Karpas-422 (cell line): ENCODE measurements around the gene GTF2H2C_2.
"Not testable (repeated sequence)": the region's sequence is repeated elsewhere in the genome, so short reads cannot be mapped to it uniquely, and the experiment has no call there.

ENCODE experiments used
- DNase-seq: peaks from one replicate; pipeline ENCODE4 v3.0.0-alpha.2; 2015
- H2AFZ ChIP-seq: fragments of 200-600 bp; sonication (generic); 2 replicates; pipeline ENCODE4 v1.6.1; 2014; ENCODE audit warnings: antibody characterized with exemption, low read length, mixed read lengths
- H3K27ac ChIP-seq: fragments of 200-600 bp; sonication (generic); 2 replicates; pipeline ENCODE4 v1.5.1; 2014; ENCODE audit warnings: mild to moderate bottlenecking, low read length, moderate library complexity
- H3K27me3 ChIP-seq: fragments of 200-600 bp; sonication (generic); 2 replicates; pipeline ENCODE4 v1.6.1; 2014; ENCODE audit warnings: low read length, mixed read lengths
- H3K36me3 ChIP-seq: fragments of 200-600 bp; sonication (generic); 2 replicates; pipeline ENCODE4 v1.6.1; 2014; ENCODE audit warnings: low read length, mixed read lengths; ENCODE audit not compliant: insufficient read depth
- H3K4me1 ChIP-seq: fragments of 200-600 bp; sonication (generic); 2 replicates; pipeline ENCODE4 v1.6.1; 2014; ENCODE audit warnings: mild to moderate bottlenecking, low read length, mixed read lengths
- H3K4me2 ChIP-seq: fragments of 200-600 bp; sonication (generic); 2 replicates; pipeline ENCODE4 v1.6.1; 2014; ENCODE audit warnings: low read length, low read depth, mild to moderate bottlenecking; ENCODE audit not compliant: poor library complexity, severe bottlenecking
- H3K4me3 ChIP-seq: fragments of 200-600 bp; sonication (generic); 2 replicates; pipeline ENCODE4 v1.5.1; 2014; ENCODE audit warnings: mild to moderate bottlenecking, antibody characterized with exemption, low read length, mixed read lengths
- H3K79me2 ChIP-seq: fragments of 200-600 bp; sonication (generic); 2 replicates; pipeline ENCODE4 v1.6.1; 2014; ENCODE audit warnings: mild to moderate bottlenecking, low read length, mixed read lengths
- H3K9ac ChIP-seq: fragments of 200-600 bp; sonication (generic); 2 replicates; pipeline ENCODE4 v1.6.0; 2014; ENCODE audit warnings: low read length
- H3K9me2 ChIP-seq: fragments of 200-600 bp; sonication (generic), shearing (Covaris generic); replicated peaks from 2 replicates; pipeline ENCODE4 v1.6.0; 2014; ENCODE audit warnings: mild to moderate bottlenecking, low read length, moderate library complexity; ENCODE audit not compliant: insufficient read depth
- H3K9me3 ChIP-seq: fragments of 300-700, 200-600 bp; sonication (generic); 2 replicates; pipeline ENCODE4 v1.6.1; 2014; ENCODE audit warnings: low read length, mixed read lengths
- H4K20me1 ChIP-seq: fragments of 200-600 bp; sonication (generic); 2 replicates; pipeline ENCODE4 v1.6.1; 2014; ENCODE audit warnings: mild to moderate bottlenecking, antibody characterized with exemption, low read length, low read depth; ENCODE audit not compliant: insufficient read depth

Gene GTF2H2C_2

GRCh38 chr5:70415117-70415516 lies at the start of gene GTF2H2C_2:
Gene GTF2H2C_2, plus strand, starts transcription at chr5:70415368.
- not testable (repeated sequence) for H3K4me2 ChIP-seq, H3K9ac ChIP-seq, H3K4me3 ChIP-seq, H3K4me1 ChIP-seq, H3K79me2 ChIP-seq, H2AFZ ChIP-seq, DNase-seq, H3K9me2 ChIP-seq, H3K27ac ChIP-seq, H3K9me3 ChIP-seq, H4K20me1 ChIP-seq, H3K27me3 ChIP-seq, H3K36me3 ChIP-seq

- H4K20me1 ChIP-seq, H3K9me3 ChIP-seq, H3K27me3 ChIP-seq, H3K79me2 ChIP-seq, H2AFZ ChIP-seq, H3K27ac ChIP-seq, H3K4me1 ChIP-seq, H3K9me2 ChIP-seq, H3K36me3 ChIP-seq: not testable (repeated sequence)
- H3K4me3 ChIP-seq, result peak overlapping the region; percentile 65; the same call in 1 of the 2 replicates
- H3K9ac ChIP-seq, result peak overlapping the region; percentile 63; the same call in 1 of the 2 replicates
- DNase-seq, result peak; percentile 58
- H3K4me2 ChIP-seq, result peak overlapping the region; percentile 51
These were observed 14.0 kb upstream of the GTF2H2C_2 start for GRCh38 chr5:70400984-70401686.

- H3K27ac ChIP-seq, H3K4me2 ChIP-seq, H3K79me2 ChIP-seq, H4K20me1 ChIP-seq, H3K4me3 ChIP-seq, H3K9me2 ChIP-seq, H3K9me3 ChIP-seq, H3K9ac ChIP-seq, H3K36me3 ChIP-seq, H2AFZ ChIP-seq, H3K4me1 ChIP-seq, H3K27me3 ChIP-seq, DNase-seq: not testable (repeated sequence)
These were observed 6.2 kb downstream of the GTF2H2C_2 start for GRCh38 chr5:70421322-70421721.

GRCh38 chr5:70423215-70423614 lies 8.0 kb downstream of the GTF2H2C_2 start:
- H3K9me3 ChIP-seq, H3K27me3 ChIP-seq, H3K9me2 ChIP-seq, H3K4me1 ChIP-seq, H3K4me3 ChIP-seq, H4K20me1 ChIP-seq, H2AFZ ChIP-seq, H3K4me2 ChIP-seq, H3K36me3 ChIP-seq, H3K79me2 ChIP-seq, H3K27ac ChIP-seq, H3K9ac ChIP-seq, DNase-seq: not testable (repeated sequence)

DNA sequence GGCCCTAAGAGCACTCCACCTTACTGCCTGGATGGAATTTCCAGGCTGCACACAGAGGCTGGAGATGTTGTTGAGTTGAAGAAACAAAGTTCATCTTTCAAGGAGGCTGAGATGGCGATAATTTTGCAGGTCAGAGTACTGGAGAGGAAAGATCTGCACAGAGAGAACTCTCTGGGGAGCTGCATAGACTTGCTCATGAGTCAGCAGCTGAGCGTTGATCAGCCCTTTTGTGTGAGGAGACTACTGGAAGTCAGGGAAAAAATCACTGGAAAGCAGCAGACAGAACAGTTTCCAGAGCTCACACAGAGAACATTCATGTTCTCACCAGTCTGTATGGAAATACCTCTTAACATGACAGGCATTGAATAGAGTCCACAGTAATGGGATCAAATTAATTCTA lies 23.4 kb downstream of the GTF2H2C_2 start:
- H3K4me2 ChIP-seq, H3K36me3 ChIP-seq, H3K4me1 ChIP-seq, H3K27ac ChIP-seq, H3K79me2 ChIP-seq, H3K9me2 ChIP-seq, H3K9me3 ChIP-seq, H3K27me3 ChIP-seq, H3K9ac ChIP-seq, H2AFZ ChIP-seq, H3K4me3 ChIP-seq, H4K20me1 ChIP-seq, DNase-seq: not testable (repeated sequence)

DNA sequence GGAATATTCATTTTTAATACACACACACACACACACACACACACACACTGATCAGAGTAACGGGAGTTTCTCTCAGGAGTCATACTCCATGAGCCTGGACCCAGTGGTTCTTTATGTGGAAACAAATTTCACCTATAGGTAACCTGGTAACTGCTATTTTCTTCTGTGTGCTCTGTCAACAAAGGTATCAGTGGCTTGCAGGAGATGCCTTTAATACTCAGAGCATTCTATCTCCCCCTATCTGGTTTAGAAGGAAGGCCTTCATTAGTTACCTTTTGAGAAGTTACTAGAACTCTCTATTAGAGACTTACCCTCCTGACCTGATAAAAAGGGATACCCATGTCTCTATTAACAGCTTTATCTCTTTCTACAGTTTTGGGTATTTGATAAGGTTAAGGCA lies 34.4 kb downstream of the GTF2H2C_2 start:
- not testable (repeated sequence) for H3K9me2 ChIP-seq, H3K4me1 ChIP-seq, H3K9ac ChIP-seq, H3K36me3 ChIP-seq, H3K79me2 ChIP-seq, DNase-seq, H3K9me3 ChIP-seq, H3K27me3 ChIP-seq, H3K27ac ChIP-seq, H2AFZ ChIP-seq, H3K4me2 ChIP-seq, H3K4me3 ChIP-seq, H4K20me1 ChIP-seq

DNA sequence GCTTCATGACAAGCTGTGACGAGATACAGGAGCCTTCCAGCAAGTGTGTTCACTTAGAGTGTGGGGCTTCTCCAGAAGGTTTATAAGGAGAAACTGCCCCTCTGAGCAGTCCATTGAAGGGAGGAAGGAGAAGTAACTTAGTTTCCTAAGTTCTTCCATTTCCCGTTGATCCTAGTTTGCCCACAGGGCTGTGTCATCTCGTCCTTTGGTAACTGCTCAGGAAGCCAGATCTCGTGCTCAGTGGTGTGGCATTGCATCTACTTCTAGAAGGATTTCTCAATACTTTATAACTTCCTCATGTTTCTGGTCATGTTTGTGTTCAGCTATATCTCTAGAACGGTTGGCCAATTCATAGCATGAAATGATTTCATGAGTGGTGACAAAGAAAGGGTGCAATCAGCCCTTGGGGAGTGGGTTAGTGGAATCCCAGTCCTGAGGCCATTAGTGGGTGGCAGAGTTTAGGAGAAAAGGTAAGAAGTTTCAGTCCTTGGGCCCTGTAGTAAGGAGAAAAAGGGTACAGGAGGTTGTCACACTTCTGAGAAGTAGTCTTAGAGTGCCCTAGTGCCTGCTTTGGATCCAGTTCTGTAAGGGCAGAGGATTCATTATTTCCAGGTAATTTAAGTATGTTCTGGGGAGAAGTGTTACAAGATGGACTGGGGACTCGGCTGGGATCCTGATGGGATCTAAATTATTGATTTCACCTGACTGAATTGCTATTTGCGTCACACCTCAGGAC lies 36.2 kb downstream of the GTF2H2C_2 start:
- H3K4me2 ChIP-seq, H3K4me3 ChIP-seq, H2AFZ ChIP-seq: not testable (repeated sequence)

DNA sequence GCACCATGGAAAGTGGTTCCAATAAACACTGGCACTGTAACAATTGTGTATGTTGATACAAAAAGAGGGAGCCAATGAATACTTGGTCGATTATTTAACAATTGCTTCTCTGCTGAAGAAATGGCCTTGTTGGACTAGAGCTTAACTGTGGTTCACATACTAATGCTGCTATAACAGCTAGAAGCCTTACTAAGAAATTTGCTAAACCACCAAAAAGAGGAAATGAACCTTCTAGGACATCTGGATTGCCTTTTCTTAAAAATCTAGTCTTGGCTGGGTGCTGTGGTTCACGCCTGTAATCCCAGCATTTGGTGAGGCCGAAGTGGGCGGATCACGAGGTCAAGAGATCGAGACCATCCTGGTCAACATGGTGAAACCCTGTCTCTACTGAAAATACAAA lies 41.9 kb downstream of the GTF2H2C_2 start:
- H2AFZ ChIP-seq, H3K4me3 ChIP-seq, H3K9ac ChIP-seq, H3K79me2 ChIP-seq, H3K36me3 ChIP-seq, DNase-seq, H3K27ac ChIP-seq, H4K20me1 ChIP-seq, H3K9me3 ChIP-seq, H3K4me1 ChIP-seq, H3K27me3 ChIP-seq, H3K9me2 ChIP-seq, H3K4me2 ChIP-seq: not testable (repeated sequence)

More for the DNA sequence above, 36.2 kb downstream of the GTF2H2C_2 start:
- not testable (repeated sequence) for H3K36me3 ChIP-seq, H3K79me2 ChIP-seq, H4K20me1 ChIP-seq, H3K27me3 ChIP-seq, DNase-seq, H3K9ac ChIP-seq, H3K4me1 ChIP-seq, H3K9me3 ChIP-seq, H3K9me2 ChIP-seq, H3K27ac ChIP-seq
